ENCODE results near the gene NUPR1. TPM values are rescaled to one million over a fixed set of nuclear protein-coding genes. Genes with fewer than 3 reads are reported as not detected.

The NUPR1 gene
- total and polyA plus RNA-seq, 2 of the 13 experiments (the other 11 are each of a cell fraction or from before 2014, with no cell fraction given), result 18.0 to 25.6 TPM

DNA sequence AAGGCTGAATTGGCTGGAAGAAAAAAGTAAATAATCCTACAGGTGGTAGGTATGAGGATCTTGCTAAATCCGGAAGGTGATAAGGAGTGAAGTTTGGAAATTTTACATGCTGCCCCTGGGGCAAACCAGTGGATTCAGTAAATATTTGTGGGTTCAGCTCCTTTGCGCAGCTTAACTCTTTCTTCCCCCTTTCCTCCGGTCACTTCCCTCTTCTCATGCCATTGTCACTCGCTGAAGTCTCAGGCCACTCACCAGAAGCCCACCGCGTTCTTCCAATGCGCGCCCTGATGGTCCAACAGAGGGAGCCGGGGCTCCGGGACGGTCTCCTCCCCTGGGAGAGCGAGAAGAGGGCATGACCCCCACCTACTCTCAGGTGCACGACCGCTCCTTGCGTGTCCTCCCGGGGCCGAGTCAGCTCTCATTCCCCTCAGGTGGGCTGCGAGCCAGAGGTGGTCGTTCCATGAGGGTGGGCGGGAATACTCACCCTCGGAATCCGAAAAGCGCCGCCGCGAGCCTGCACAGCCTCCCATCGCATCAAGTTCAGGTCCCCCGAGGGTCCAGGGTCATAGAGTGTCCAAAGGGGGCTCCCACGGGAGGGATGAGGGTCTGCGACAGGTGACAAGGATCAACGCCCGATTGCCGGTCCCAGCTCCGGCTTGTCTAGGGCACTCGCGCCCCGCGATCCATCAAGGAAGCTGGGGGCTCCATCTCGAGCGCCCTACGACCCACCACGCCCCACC is 47.4 kb downstream of the NUPR1 start (continued):
- TF ChIP-seq ZNF839 (CRISPR knock-in tag; IDR thresholded peaks at IDR 0.05; ENCODE audit: borderline replicate concordance), result peak; percentile 41
- TF ChIP-seq, protein P1, sequence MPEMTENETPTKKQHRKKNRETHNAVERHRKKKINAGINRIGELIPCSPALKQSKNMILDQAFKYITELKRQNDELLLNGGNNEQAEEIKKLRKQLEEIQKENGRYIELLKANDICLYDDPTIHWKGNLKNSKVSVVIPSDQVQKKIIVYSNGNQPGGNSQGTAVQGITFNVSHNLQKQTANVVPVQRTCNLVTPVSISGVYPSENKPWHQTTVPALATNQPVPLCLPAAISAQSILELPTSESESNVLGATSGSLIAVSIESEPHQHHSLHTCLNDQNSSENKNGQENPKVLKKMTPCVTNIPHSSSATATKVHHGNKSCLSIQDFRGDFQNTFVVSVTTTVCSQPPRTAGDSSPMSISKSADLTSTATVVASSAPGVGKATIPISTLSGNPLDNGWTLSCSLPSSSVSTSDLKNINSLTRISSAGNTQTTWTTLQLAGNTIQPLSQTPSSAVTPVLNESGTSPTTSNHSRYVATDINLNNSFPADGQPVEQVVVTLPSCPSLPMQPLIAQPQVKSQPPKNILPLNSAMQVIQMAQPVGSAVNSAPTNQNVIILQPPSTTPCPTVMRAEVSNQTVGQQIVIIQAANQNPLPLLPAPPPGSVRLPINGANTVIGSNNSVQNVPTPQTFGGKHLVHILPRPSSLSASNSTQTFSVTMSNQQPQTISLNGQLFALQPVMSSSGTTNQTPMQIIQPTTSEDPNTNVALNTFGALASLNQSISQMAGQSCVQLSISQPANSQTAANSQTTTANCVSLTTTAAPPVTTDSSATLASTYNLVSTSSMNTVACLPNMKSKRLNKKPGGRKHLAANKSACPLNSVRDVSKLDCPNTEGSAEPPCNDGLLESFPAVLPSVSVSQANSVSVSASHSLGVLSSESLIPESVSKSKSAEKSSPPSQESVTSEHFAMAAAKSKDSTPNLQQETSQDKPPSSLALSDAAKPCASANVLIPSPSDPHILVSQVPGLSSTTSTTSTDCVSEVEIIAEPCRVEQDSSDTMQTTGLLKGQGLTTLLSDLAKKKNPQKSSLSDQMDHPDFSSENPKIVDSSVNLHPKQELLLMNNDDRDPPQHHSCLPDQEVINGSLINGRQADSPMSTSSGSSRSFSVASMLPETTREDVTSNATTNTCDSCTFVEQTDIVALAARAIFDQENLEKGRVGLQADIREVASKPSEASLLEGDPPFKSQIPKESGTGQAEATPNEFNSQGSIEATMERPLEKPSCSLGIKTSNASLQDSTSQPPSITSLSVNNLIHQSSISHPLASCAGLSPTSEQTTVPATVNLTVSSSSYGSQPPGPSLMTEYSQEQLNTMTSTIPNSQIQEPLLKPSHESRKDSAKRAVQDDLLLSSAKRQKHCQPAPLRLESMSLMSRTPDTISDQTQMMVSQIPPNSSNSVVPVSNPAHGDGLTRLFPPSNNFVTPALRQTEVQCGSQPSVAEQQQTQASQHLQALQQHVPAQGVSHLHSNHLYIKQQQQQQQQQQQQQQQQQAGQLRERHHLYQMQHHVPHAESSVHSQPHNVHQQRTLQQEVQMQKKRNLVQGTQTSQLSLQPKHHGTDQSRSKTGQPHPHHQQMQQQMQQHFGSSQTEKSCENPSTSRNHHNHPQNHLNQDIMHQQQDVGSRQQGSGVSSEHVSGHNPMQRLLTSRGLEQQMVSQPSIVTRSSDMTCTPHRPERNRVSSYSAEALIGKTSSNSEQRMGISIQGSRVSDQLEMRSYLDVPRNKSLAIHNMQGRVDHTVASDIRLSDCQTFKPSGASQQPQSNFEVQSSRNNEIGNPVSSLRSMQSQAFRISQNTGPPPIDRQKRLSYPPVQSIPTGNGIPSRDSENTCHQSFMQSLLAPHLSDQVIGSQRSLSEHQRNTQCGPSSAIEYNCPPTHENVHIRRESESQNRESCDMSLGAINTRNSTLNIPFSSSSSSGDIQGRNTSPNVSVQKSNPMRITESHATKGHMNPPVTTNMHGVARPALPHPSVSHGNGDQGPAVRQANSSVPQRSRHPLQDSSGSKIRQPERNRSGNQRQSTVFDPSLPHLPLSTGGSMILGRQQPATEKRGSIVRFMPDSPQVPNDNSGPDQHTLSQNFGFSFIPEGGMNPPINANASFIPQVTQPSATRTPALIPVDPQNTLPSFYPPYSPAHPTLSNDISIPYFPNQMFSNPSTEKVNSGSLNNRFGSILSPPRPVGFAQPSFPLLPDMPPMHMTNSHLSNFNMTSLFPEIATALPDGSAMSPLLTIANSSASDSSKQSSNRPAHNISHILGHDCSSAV (CRISPR knock-in tag; IDR thresholded peaks at IDR 0.05; ENCODE audit: borderline replicate concordance), result 0 out of 2 replicates have a peak, but pooled peaks have one; percentile 62
- peak; percentile 25; the same call in 1 of the 2 replicates for TF ChIP-seq ZNF552 (CRISPR knock-in tag; IDR thresholded peaks at IDR 0.05; ENCODE audit: borderline replicate concordance)
- TF ChIP-seq, protein P2, sequence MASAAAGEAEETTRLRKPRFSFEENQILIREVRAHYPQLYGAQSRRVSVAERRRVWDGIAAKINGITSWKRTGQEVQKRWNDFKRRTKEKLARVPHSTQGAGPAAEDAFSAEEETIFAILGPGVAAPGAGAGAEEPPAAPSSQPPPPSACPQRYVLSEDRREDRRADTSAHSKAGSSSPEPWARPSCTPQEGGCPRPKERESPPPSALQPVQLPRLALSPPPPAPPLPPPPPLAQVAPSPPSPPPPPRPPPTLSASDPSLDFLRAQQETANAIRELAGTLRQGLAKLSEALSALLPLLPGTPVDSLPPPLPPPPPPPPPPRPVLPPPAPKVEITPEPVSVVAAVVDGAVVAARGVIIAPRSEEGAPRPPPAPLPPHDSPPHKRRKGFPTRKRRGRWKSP (CRISPR knock-in tag; IDR thresholded peaks at IDR 0.05), result peak; percentile 21
- no peak for TF ChIP-seq REPIN1 (CRISPR knock-in tag; IDR thresholded peaks at IDR 0.05; ENCODE audit: borderline replicate concordance, low read depth)
- no peak for TF ChIP-seq IKZF1 (IDR thresholded peaks at IDR 0.05)
- peak; percentile 11; the same call in 1 of the 2 replicates for TF ChIP-seq TARDBP (CRISPR knock-in tag; IDR thresholded peaks at IDR 0.05)
- TF ChIP-seq, protein P3, sequence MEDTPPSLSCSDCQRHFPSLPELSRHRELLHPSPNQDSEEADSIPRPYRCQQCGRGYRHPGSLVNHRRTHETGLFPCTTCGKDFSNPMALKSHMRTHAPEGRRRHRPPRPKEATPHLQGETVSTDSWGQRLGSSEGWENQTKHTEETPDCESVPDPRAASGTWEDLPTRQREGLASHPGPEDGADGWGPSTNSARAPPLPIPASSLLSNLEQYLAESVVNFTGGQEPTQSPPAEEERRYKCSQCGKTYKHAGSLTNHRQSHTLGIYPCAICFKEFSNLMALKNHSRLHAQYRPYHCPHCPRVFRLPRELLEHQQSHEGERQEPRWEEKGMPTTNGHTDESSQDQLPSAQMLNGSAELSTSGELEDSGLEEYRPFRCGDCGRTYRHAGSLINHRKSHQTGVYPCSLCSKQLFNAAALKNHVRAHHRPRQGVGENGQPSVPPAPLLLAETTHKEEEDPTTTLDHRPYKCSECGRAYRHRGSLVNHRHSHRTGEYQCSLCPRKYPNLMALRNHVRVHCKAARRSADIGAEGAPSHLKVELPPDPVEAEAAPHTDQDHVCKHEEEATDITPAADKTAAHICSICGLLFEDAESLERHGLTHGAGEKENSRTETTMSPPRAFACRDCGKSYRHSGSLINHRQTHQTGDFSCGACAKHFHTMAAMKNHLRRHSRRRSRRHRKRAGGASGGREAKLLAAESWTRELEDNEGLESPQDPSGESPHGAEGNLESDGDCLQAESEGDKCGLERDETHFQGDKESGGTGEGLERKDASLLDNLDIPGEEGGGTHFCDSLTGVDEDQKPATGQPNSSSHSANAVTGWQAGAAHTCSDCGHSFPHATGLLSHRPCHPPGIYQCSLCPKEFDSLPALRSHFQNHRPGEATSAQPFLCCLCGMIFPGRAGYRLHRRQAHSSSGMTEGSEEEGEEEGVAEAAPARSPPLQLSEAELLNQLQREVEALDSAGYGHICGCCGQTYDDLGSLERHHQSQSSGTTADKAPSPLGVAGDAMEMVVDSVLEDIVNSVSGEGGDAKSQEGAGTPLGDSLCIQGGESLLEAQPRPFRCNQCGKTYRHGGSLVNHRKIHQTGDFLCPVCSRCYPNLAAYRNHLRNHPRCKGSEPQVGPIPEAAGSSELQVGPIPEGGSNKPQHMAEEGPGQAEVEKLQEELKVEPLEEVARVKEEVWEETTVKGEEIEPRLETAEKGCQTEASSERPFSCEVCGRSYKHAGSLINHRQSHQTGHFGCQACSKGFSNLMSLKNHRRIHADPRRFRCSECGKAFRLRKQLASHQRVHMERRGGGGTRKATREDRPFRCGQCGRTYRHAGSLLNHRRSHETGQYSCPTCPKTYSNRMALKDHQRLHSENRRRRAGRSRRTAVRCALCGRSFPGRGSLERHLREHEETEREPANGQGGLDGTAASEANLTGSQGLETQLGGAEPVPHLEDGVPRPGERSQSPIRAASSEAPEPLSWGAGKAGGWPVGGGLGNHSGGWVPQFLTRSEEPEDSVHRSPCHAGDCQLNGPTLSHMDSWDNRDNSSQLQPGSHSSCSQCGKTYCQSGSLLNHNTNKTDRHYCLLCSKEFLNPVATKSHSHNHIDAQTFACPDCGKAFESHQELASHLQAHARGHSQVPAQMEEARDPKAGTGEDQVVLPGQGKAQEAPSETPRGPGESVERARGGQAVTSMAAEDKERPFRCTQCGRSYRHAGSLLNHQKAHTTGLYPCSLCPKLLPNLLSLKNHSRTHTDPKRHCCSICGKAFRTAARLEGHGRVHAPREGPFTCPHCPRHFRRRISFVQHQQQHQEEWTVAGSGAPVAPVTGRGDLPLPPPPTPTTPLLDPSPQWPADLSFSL (CRISPR knock-in tag; IDR thresholded peaks at IDR 0.05), result peak; percentile 55; the same call in 1 of the 2 replicates
- TF ChIP-seq ZMAT3 (CRISPR knock-in tag; conservative IDR thresholded peaks at IDR 0.05), result no peak; the same call in 1 of the 2 replicates
- no peak for TF ChIP-seq SP5 (CRISPR knock-in tag; IDR thresholded peaks at IDR 0.05; ENCODE audit: borderline replicate concordance, low read depth)
- peak; percentile 61; the same call in 1 of the 2 replicates for TF ChIP-seq NFKB2 (CRISPR knock-in tag; IDR thresholded peaks at IDR 0.05; ENCODE audit: borderline replicate concordance)
